Embryonic facial prominence (tissue), 1 donor: ENCODE results near the gene SDHAF1.

Experiments used
- DNase-seq: peaks from one replicate; pipeline ENCODE4 v3.0.0-alpha.2; 2016; ENCODE audit errors: extremely low spot score

The SDHAF1 gene

DNA sequence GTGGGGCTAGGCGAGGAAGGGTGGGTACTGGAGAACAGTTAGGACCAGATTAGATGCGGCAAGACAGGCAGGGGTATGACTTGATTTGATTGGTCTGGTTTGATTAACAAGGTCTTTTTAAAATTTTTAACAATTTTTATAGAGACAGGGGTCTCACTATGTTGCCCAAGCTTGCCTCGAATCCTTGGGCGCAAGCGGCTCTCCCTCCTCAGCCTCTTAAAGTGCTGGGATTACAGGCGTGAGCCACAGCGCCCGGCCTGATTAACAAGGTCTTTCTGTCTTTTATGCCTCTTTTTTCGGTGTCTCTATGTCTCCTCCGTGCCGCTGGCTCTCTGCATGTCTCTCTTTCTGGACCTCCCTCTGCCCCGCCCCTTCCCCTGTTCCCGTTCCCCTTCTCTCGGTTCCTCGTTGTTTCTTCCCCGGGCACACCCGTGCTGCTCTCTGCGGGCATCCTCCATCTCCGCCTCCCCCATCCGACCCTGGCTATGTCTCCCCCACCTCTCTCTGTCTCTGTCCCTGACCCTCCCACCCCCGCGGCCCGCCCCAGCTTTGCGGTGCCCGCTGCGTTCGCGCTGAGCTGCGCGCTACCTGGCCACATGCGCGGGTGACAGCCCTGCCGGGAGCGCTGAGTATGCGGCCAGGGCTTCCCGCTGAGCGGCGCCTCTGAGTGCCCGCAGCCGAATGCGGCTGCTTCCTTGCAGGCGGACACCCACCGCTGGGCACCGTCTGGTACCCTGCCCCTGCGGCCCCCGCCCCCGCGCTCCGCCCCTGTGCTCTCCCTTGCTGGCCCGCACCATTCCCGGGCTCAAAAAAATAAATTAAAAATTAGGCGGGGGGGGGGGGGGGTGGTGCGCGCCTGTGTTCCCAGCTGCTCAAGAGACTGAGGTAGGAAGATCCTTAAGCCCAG, 8.1 kb upstream of the SDHAF1 start:
- no peak for DNase-seq

GRCh38 chr19:35987571-35987896, 7.5 kb upstream of the SDHAF1 start:
- no peak for DNase-seq

DNA sequence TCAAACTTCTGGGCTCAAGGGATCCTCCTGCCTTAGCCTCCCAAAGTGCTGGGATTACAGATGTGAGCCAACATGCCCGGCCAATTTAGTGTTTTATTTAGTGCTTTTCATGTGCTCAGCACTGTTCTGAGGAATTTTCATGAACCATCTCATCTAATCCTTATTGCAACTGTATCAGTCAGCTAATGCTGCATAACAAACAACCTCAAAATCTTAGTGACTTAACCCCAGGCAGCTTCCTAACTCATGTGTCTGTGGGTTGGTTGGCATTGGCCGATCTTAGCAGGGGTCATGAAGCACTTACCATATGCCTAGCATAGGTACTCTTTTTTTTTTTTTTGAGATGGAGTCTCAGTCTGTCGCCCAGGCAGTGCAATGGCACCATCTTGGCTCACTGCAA, 6.2 kb upstream of the SDHAF1 start:
- no peak for DNase-seq

GRCh38 chr19:35990156-35990555, 4.8 kb upstream of the SDHAF1 start:
- no peak for DNase-seq

GRCh38 chr19:35990771-35991730, 3.9 kb upstream of the SDHAF1 start:
- DNase-seq = no peak

GRCh38 chr19:35991731-35992450, 3.1 kb upstream of the SDHAF1 start:
- DNase-seq = no peak

GRCh38 chr19:35992907-35993765, 1.9 kb upstream of the SDHAF1 start:
- DNase-seq = no peak

DNA sequence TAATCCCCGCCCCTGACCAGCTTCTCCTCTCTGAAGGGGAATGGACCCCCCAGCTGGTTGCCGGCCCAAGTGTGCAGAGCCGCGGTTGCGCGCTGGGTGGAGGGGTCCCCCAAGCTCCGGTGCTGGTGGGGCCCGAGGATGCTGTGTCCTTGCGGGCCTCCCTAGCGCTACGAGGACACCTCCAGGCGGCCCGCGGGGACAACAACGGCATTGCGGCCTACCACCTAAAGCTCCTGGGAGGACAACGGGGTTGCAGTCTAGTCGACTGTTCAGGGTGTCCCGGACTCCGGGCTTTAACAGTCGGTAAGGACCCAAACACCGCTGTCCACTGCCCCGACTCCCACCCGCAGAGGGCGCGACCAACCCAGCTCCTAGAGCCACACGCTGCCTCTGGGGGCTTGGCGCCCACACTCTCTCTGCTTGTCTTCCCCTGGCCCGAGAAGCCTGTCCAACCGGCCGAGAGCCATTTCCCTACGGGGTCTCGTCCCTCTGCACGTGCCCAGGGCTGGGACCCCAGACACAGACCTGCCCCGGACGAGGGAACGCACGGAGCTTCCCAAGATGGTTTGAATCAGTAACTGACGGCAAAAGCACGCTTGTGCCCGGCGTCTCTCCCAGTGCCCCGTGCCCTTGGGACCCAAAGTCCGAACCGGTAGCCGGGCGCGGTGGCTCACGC, 927 bp upstream of the SDHAF1 start:
- DNase-seq = no peak

GRCh38 chr19:35996777-35997176, 1.8 kb downstream of the SDHAF1 start:
- no peak for DNase-seq

DNA sequence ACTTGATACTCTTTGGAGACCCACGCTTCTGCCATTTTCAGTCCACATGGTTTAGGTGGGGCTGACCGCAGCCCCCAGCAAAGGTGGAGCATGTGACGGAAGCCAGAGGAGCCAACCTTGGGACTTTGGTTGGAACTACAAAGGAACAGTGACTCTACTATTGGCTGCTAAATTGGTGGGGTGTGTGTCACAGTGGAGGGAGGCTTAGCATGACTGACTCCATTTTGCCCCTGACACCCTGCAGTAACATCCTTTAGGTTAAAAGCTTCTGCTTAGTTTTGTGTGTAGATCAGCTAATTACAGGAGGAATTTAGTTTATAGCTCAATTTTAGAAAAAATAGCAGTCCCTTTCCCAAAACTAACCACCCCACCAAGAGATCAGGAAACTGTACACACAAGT, 6.6 kb downstream of the SDHAF1 start:
- no peak for DNase-seq

- no peak for DNase-seq
Measured at GRCh38 chr19:36003284-36003683, 8.3 kb downstream of the SDHAF1 start.

GRCh38 chr19:36006955-36007354, 12.0 kb downstream of the SDHAF1 start:
- no peak for DNase-seq

DNA sequence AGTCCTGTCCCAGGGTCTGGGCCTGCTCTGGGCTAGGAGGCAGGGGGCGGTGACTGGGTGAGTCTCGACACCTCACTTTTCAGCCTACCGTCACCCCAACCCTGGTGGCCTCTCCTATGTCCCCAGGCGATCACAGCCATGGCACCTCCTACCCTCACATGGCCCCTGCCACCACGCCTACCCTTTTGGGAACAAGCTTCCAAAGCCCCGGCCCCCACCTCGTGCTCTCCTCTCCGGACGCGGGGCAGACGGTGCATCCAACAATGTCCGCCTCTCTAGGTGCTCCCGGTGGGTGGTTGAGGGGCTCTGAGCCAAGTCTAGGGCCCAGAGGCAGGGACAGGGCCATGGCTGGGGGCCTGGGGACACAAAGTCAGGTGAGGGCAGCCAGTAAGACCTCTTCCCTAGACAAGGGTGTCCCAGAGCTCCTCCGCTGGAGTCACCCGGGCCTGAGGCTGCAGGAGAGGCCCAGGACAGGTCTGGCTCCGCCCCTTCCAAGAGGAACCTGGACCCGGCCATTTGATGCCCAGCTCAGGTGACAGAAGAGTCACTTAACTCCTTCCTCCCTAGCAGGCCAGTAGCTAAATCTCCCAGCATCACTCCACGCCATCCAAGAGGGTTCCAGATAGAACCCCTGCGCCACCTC, 13.5 kb downstream of the SDHAF1 start, which contains the start of gene SYNE4:
Gene SYNE4 (minus strand): TSS at position 478 of the 643 bp plus-strand sequence. CDS start 132 bp downstream, at position 346.
- no peak for DNase-seq

- no peak for DNase-seq
Measured at GRCh38 chr19:36009220-36009619, 14.2 kb downstream of the SDHAF1 start.

- DNase-seq = no peak
Measured at GRCh38 chr19:36009633-36010379, 14.8 kb downstream of the SDHAF1 start.

GRCh38 chr19:36010402-36010801, 15.4 kb downstream of the SDHAF1 start:
- DNase-seq = no peak

GRCh38 chr19:36013280-36014011, 18.5 kb downstream of the SDHAF1 start:
- no peak for DNase-seq
